Brain microvascular endothelial cell (primary cell): ENCODE measurements around the gene WAPL.
"Not testable (repeated sequence)": the region's sequence is repeated elsewhere in the genome, so short reads cannot be mapped to it uniquely, and the experiment has no call there.

Experiments used
- DNase-seq: peaks from one replicate; pipeline ENCODE4 v3.0.0-alpha.2; 2020
- H3K27ac ChIP-seq: fragments of 250-450 bp; sonication (Bioruptor Pico); 2 replicates; pipeline ENCODE4 v1.5.1; 2020; ENCODE audit warnings: mild to moderate bottlenecking, moderate library complexity
- H3K27me3 ChIP-seq: fragments of 250-450 bp; sonication (Bioruptor Pico); replicated peaks from 2 replicates; pipeline ENCODE4 v1.5.1; 2020; ENCODE audit warnings: mild to moderate bottlenecking
- H3K36me3 ChIP-seq: fragments of 250-450 bp; sonication (Bioruptor Pico); replicated peaks from 2 replicates; pipeline ENCODE4 v1.5.1; 2020; ENCODE audit warnings: mild to moderate bottlenecking
- H3K4me3 ChIP-seq: 2 replicates; pipeline ENCODE4 v1.5.1; 2011; ENCODE audit warnings: low read depth, mild to moderate bottlenecking, control low read depth, low read length, moderate library complexity
- in situ Hi-C: cut with HindIII; loops from 2 replicates; pipeline ENCODE4 v1.10.0; 2017; ENCODE audit warnings: low sequenced_read_pairs, low pct_ligation_motif_present
- TF ChIP-seq, protein P1 (sequence below): IDR thresholded peaks from 2 replicates; pipeline ENCODE4 v1.5.1; 2011; ENCODE audit warnings: low read depth, mild to moderate bottlenecking, moderate library complexity, low read length, control low read depth, inconsistent platforms; ENCODE audit errors: missing control alignments

The WAPL gene, protein sequence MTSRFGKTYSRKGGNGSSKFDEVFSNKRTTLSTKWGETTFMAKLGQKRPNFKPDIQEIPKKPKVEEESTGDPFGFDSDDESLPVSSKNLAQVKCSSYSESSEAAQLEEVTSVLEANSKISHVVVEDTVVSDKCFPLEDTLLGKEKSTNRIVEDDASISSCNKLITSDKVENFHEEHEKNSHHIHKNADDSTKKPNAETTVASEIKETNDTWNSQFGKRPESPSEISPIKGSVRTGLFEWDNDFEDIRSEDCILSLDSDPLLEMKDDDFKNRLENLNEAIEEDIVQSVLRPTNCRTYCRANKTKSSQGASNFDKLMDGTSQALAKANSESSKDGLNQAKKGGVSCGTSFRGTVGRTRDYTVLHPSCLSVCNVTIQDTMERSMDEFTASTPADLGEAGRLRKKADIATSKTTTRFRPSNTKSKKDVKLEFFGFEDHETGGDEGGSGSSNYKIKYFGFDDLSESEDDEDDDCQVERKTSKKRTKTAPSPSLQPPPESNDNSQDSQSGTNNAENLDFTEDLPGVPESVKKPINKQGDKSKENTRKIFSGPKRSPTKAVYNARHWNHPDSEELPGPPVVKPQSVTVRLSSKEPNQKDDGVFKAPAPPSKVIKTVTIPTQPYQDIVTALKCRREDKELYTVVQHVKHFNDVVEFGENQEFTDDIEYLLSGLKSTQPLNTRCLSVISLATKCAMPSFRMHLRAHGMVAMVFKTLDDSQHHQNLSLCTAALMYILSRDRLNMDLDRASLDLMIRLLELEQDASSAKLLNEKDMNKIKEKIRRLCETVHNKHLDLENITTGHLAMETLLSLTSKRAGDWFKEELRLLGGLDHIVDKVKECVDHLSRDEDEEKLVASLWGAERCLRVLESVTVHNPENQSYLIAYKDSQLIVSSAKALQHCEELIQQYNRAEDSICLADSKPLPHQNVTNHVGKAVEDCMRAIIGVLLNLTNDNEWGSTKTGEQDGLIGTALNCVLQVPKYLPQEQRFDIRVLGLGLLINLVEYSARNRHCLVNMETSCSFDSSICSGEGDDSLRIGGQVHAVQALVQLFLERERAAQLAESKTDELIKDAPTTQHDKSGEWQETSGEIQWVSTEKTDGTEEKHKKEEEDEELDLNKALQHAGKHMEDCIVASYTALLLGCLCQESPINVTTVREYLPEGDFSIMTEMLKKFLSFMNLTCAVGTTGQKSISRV (N-terminal part only)

DNA sequence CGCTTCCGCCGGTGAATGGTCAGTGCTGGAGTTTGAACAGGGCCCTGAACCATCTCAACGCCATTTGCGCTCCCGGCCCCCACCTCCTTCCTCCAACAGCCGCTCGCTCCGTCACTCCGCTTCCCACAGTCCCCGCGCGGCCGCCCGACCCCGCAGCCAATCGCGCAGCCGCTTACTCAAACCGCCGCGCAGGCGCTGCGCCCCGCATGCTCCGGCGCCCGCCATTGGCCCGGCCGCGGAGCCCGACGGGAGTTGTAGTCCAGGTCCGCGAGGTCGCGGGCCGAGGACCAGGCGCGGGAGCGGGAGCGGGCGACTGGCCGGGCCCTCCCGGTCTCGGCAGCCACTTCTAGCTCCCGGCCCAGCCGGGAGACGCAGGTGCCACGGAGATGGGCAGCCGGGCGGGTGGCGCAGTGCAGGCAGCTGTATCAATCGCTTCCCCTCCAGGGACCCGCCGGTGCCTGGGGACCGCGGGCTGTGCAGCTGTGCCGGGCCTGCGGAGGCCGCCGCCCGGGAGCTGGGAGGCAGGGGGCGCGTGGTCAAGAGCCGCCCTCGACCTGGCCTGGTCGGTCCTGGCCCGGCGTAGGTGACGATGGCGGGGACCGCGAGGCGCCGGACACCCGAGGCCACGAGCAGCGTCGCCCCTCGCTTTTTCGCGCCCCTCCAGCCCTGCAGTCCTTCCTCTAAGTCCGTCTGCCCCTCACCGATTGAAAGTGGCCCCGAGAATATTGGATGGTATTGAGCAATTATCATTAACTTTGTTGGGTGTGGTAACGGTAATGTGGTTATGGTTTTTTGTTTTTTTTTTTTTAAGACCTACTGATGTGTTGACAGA is at the start of gene WAPL:
TSS of gene WAPL (minus strand) at position 115 of the 832 bp plus-strand sequence. CDS start 3,723 bp downstream, outside the sequence.
- DNase-seq: peak; percentile 87
- in situ Hi-C loops: no loop called here
- Histone ChIP-seq H3K27ac (peak within 1 kb of the TSS; percentile 82), H3K4me3 (peak within 1 kb of the TSS; percentile 86), H3K36me3 (peaks cover 3% of the 10 kb centered on the region), H3K27me3 (no peaks in the 10 kb centered on the region)
- TF ChIP-seq, protein P1, sequence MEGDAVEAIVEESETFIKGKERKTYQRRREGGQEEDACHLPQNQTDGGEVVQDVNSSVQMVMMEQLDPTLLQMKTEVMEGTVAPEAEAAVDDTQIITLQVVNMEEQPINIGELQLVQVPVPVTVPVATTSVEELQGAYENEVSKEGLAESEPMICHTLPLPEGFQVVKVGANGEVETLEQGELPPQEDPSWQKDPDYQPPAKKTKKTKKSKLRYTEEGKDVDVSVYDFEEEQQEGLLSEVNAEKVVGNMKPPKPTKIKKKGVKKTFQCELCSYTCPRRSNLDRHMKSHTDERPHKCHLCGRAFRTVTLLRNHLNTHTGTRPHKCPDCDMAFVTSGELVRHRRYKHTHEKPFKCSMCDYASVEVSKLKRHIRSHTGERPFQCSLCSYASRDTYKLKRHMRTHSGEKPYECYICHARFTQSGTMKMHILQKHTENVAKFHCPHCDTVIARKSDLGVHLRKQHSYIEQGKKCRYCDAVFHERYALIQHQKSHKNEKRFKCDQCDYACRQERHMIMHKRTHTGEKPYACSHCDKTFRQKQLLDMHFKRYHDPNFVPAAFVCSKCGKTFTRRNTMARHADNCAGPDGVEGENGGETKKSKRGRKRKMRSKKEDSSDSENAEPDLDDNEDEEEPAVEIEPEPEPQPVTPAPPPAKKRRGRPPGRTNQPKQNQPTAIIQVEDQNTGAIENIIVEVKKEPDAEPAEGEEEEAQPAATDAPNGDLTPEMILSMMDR: no peak

DNA sequence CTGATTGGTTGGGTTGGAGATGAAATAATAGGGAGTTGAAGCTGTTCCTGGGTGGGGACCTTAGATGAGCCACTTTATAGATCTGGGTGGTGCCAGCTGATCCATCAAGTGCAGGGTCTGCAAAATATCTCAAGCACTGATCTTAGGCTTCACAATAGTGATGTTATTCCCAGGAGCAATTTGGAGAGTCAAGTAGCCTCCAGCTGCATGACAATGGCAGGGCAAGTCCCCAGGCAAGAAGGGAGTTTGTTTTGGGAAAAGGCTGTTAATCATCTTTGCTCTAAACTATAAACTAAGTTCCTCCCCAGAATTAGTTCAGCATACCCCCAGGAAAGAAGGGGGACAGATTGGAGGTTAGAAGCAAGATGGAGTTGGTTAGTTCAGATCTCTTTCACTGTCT is 47.7 kb upstream of the WAPL start:
- no peak for DNase-seq
- Histone ChIP-seq H3K4me3 (no peak overlapping the region), H3K27me3 (no peaks in the 10 kb centered on the region), H3K27ac (no peak overlapping the region), H3K36me3 (no peaks in the 10 kb centered on the region)
- TF ChIP-seq, protein P1: no peak
- in situ Hi-C loops: no loop called here

DNA sequence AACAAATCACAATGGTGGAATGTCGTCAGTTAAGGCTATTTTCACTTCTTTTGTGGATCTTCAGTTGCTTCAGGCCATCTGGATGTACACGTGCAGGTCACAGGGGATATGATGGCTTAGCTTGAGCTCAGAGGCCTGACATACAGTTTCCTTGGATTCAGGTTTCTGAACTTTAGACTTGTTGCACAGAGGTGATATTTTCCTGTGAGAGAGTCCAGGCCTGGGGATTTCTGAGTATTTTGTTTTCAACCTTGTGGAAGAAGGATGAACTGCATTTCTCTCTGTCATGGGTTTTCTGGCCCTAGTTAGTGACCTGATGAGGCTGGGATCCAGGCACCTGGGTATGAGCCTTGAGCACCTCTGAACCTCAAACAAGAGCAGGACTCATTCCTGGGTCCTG is 44.9 kb upstream of the WAPL start:
- H3K27ac ChIP-seq, H3K36me3 ChIP-seq, H3K4me3 ChIP-seq, in situ Hi-C loops, DNase-seq, H3K27me3 ChIP-seq: not testable (repeated sequence)
- TF ChIP-seq, protein P1: peak; percentile 23

DNA sequence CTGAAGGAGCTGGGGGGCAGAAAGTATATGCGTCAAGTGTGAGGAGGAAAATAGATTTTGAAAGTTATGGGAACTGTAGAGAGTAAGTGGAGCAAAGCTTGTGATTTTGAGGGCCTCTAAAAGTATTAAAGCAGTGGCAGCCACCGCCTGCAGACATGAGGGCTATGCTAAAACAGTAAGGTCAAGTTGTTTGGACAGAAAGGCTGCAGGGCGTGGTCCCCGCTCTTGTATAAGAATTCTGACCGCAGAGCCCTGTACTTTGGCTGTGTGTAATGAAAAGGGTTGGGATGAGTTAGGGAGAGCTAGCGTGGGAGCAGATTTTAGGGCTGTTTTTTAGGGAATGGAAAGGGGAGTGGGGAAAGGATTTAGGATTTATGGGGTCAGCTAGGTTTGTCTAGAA is 41.7 kb upstream of the WAPL start:
- H3K4me3 ChIP-seq, H3K36me3 ChIP-seq, in situ Hi-C loops, DNase-seq, H3K27ac ChIP-seq, H3K27me3 ChIP-seq: not testable (repeated sequence)

DNA sequence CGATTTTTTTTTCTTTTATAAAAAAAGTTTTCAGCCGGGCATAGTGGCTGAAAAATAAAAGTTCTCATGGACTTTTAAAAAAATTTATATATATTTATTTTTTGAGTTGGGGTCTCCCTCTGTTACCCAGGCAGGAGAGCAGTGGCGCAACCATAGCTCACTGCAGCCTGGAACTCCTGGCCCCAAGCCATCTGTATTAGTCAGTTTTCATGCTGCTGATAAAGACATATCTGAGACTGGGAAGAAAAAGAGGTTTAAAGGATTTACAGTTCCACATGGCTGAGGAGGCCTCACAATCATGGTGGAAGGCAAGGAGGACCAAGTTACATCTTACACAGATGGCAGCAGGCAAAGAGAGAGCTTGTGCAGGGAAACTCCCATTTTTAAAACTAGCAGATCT is 37.1 kb upstream of the WAPL start:
- H3K36me3 ChIP-seq, H3K4me3 ChIP-seq, H3K27ac ChIP-seq, H3K27me3 ChIP-seq, in situ Hi-C loops: not testable (repeated sequence)
- peak; percentile 66 for DNase-seq

DNA sequence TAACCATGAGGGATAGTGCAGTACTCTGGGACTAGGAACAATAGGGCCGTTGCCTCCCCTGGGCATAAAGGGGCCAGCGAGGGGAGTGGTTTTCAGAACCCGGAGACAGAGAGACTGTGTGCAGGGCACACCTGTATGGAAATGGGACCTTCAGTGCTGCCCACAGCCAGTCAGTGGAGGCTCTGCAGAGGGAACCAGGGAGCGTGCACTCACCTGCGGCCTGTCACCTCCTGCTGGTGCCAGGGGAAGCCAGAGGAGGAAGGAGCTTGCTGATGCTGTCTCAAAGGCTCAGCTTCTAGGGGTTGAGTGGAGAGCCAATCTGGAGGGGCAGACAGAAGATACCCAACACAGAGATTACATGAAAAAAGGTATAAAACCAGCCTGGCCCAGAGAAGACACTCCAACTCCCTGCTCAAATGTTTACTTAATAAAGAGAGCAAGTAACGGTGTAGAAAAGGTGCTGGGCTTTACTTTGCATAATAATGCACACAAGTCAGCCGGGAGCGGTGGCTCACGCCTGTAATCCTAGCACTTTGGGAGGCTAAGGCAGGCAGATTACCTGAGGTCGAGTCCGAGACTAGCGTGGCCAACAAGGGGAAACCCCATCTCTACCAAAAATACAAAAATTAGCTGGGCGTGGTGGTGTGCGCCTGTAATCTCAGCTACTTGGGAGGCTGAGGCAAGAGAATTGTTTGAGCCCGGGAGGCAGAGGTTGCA is 35.5 kb upstream of the WAPL start:
- TF ChIP-seq, protein P1: no peak
- Histone ChIP-seq H3K27ac (no peak overlapping the region), H3K36me3 (no peaks in the 10 kb centered on the region), H3K4me3 (no peak overlapping the region), H3K27me3 (no peaks in the 10 kb centered on the region)
- no peak for DNase-seq
- in situ Hi-C loops: no loop called here
